Endothelial cell of umbilical vein (primary cell): Measurements from ENCODE around the gene SLC9A1.

Experiments
- EZH2 ChIP-seq: IDR thresholded peaks from 2 replicates; pipeline ENCODE4 v1.6.1; 2012; ENCODE audit warnings: borderline replicate concordance, low read depth, mild to moderate bottlenecking, moderate library complexity, low read length, inconsistent platforms; ENCODE audit not compliant: severe bottlenecking
- JUN ChIP-seq: IDR thresholded peaks from 2 replicates; pipeline ENCODE4 v1.6.1; 2011; ENCODE audit warnings: borderline replicate concordance, low read depth; ENCODE audit not compliant: insufficient read length, insufficient read depth
- POLR2A ChIP-seq: IDR thresholded peaks from 2 replicates; pipeline ENCODE4 v1.6.1; 2012; ENCODE audit warnings: low read depth, mild to moderate bottlenecking, control low read depth, low read length
- POLR2AphosphoS5 ChIP-seq: IDR thresholded peaks from 2 replicates; pipeline ENCODE4 v1.6.1; 2012; ENCODE audit warnings: low read depth, mild to moderate bottlenecking, control low read depth, low read length, moderate library complexity; ENCODE audit not compliant: insufficient read depth
- TF ChIP-seq, protein P1 (sequence below), 2 donors: IDR thresholded peaks; 1 replicate in 1 of 2; 2 replicates in 1 of 2; pipeline ENCODE4 v1.5.1; 2011; ENCODE audit warnings: low read length in 2 of 2, mild to moderate bottlenecking in 2 of 2, moderate library complexity in 2 of 2, control low read depth in 1 of 2, inconsistent platforms in 1 of 2, low read depth in 1 of 2; ENCODE audit not compliant: insufficient read depth in 1 of 2; ENCODE audit errors: extremely low read depth in 1 of 2
- TF ChIP-seq, protein P2 (sequence below): IDR thresholded peaks from 2 replicates; pipeline ENCODE4 v1.6.1; 2011; ENCODE audit not compliant: insufficient read depth, insufficient read length

GRCh38 chr1:27161594-27161993 is 6.7 kb upstream of the SLC9A1 start:
- TF ChIP-seq, protein P1, sequence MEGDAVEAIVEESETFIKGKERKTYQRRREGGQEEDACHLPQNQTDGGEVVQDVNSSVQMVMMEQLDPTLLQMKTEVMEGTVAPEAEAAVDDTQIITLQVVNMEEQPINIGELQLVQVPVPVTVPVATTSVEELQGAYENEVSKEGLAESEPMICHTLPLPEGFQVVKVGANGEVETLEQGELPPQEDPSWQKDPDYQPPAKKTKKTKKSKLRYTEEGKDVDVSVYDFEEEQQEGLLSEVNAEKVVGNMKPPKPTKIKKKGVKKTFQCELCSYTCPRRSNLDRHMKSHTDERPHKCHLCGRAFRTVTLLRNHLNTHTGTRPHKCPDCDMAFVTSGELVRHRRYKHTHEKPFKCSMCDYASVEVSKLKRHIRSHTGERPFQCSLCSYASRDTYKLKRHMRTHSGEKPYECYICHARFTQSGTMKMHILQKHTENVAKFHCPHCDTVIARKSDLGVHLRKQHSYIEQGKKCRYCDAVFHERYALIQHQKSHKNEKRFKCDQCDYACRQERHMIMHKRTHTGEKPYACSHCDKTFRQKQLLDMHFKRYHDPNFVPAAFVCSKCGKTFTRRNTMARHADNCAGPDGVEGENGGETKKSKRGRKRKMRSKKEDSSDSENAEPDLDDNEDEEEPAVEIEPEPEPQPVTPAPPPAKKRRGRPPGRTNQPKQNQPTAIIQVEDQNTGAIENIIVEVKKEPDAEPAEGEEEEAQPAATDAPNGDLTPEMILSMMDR (IDR thresholded peaks at IDR 0.05; ENCODE audit: extremely low read depth in 1 of 2, insufficient read depth in 1 of 2, low read depth in 1 of 2, low read length in 2 of 2): no peak
- TF ChIP-seq JUN: no peak
- TF ChIP-seq, protein P2, sequence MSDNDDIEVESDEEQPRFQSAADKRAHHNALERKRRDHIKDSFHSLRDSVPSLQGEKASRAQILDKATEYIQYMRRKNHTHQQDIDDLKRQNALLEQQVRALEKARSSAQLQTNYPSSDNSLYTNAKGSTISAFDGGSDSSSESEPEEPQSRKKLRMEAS: no peak
- TF ChIP-seq POLR2AphosphoS5: no peak
- no peak for TF ChIP-seq EZH2
- no peak for TF ChIP-seq POLR2A
